NCI-H748 (cell line): ENCODE measurements around the gene PSEN1.
A peak's percentile ranks its signal among the peaks of the same experiment; 100 is the strongest.

Experiments used
- DNase-seq: peaks from one replicate; lab custom pipeline; 2025; ENCODE audit not compliant: unreplicated experiment; lab: John Stamatoyannopoulos, UW

The PSEN1 gene

DNA sequence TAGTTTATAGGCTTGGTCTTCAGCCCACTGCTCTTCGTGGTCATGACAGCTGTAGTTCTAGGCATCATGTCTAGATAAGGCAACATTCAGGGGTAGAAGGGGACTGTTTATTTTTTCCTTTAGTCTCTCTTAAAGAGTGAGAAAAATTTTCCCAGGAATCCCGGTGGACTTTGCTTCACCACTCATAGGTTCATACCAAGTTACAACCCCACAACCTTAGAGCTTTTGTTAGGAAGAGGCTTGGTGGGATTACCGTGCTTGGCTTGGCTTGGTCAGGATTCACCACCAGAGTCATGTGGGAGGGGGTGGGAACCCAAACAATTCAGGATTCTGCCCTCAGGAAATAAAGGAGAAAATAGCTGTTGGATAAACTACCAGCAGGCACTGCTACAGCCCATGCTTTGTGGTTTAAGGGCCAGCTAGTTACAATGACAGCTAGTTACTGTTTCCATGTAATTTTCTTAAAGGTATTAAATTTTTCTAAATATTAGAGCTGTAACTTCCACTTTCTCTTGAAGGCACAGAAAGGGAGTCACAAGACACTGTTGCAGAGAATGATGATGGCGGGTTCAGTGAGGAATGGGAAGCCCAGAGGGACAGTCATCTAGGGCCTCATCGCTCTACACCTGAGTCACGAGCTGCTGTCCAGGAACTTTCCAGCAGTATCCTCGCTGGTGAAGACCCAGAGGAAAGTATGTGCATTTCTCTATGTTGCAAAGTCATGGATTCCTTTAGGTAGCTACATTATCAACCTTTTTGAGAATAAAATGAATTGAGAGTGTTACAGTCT, 75.1 kb downstream of the PSEN1 start:
- DNase-seq, result no peak

DNA sequence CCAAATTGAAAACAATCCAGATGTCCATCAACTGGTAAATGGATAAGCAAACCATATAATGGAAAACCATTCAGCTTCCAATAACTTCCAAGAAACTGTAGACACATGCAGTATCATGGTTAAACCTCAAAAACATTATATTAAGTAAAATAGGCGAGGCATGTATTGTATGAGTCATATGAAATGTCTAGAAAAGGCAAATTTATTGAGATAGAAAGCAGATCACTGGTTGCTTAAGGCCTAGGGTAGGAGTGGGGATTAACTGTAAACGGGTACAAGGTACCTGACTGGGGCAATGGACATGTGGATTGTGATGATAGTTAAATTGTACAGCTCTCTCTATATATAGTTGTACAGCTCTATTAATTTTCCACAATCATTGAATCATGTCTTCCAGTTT, 79.7 kb downstream of the PSEN1 start:
- no peak for DNase-seq

DNA sequence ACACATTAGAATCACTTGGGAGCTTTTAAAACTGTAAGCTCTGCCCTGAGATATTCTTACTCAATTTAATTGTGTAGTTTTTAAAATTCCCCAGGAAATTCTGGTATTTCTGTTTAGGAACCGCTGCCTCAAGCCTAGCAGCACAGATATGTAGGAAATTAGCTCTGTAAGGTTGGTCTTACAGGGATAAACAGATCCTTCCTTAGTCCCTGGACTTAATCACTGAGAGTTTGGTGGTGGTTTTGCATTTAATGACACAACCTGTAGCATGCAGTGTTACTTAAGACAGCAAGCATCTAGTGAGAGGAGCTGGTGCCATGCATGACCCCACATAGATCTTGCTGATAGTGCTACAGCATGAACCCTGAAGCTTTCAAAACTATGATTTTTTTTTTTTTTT, 81.1 kb downstream of the PSEN1 start:
- DNase-seq, result no peak

DNA sequence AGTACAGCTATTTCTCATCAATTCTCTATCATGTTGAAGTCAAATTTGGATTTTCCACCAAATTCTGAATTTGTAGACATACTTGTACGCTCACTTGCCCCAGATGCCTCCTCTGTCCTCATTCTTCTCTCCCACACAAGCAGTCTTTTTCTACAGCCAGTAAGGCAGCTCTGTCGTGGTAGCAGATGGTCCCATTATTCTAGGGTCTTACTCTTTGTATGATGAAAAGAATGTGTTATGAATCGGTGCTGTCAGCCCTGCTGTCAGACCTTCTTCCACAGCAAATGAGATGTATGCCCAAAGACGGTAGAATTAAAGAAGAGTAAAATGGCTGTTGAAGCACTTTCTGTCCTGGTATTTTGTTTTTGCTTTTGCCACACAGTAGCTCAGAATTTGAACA, 83.8 kb downstream of the PSEN1 start:
- no peak for DNase-seq

DNA sequence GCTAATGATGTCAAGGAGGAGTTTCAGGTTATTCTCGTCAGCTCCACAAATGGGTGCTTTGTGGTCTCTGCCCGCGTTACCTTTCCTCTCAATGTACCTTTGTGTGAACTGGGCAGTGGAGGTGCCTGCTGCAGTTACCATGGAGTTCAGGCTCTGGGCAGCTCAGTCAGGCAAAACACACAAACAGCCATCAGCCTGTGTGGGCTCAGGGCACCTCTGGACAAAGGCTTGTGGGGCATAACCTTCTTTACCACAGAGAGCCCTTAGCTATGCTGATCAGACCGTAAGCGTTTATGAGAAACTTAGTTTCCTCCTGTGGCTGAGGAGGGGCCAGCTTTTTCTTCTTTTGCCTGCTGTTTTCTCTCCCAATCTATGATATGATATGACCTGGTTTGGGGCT, 84.3 kb downstream of the PSEN1 start:
- DNase-seq, result no peak

DNA sequence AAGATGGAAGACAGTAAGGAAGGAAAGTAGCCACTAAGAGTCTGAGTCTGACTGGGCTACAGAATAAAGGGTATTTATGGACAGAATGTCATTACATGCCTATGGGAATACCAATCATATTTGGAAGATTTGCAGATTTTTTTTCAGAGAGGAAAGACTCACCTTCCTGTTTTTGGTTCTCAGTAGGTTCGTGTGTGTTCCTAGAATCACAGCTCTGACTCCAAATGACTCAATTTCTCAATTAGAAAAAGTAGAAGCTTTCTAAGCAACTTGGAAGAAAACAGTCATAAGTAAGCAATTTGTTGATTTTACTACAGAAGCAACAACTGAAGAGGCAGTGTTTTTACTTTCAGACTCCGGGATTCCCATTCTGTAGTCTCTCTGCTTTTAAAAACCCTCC, 85.6 kb downstream of the PSEN1 start:
- no peak for DNase-seq

DNA sequence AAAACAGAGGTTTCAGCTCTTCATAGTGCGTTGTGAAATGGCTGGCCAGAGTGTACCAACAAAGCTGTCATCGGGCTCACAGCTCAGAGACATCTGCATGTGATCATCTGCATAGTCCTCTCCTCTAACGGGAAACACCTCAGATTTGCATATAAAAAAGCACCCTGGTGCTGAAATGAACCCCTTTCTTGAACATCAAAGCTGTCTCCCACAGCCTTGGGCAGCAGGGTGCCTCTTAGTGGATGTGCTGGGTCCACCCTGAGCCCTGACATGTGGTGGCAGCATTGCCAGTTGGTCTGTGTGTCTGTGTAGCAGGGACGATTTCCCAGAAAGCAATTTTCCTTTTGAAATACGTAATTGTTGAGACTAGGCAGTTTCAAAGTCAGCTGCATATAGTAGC, 86.7 kb downstream of the PSEN1 start:
- DNase-seq, result no peak

DNA sequence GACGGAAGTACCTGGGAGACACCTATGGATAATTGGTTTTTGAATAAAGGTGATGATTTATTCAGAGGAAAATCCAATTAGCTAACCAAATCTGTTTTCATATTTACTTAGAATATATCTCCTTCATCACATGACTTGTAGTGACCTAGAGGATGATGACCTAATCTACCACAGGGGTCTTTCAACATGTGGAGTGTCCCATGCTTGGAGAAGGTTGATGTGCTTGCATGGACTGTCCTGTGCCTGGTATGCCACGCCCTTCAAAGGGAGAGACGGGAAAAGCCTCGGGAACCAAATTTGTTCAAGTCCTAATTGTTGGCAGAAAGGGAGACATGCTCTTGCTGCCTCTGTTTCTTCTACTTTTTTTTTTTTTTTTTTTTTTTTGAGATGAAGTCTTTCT, 89.2 kb downstream of the PSEN1 start:
- no peak for DNase-seq

DNA sequence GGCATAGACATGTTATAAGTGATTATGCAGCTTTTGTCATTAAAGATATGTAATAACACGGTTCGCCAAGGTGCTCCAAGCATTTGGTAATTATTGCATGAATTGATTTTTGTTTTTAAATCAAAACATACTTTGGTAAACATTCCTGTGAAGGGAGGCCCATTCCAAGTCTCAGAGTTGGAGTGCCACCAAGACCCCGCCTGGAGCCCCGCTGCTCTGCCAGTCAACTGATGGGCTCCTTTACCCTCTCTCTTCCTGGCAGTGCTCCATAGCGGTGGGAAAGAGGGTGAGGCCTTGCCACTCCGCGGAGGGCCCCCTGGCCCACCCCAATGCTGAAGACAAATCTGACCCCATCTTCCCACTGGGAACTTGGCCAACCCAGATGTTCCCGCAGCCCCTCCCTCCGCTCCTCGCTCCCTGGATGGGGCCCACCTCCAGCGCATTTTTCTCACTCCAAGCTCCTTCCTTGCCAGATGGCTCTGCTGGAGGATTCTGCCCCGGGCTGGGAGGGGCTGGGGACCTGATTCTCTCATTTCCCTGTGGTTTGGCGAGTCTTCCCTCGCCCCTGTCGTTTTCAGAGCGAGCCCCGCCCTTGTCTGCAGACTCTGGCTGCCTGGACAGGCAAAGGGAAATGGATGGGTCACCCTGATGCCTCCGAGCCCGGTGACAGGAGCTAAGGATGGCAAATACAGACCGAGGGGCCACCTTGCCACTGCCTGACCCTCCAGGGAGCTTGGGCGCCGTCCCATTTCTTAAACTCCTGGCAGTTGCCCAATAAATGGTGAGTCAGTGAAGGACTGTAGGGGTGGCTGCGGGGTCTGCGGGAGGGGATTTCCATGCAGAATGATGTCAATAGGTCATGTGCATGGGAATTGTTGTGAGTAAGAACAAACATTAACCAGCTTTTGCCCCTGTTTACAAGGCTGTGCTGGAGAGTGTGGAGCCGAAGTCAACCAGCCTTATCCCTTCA, 91.8 kb downstream of the PSEN1 start:
- no peak for DNase-seq

DNA sequence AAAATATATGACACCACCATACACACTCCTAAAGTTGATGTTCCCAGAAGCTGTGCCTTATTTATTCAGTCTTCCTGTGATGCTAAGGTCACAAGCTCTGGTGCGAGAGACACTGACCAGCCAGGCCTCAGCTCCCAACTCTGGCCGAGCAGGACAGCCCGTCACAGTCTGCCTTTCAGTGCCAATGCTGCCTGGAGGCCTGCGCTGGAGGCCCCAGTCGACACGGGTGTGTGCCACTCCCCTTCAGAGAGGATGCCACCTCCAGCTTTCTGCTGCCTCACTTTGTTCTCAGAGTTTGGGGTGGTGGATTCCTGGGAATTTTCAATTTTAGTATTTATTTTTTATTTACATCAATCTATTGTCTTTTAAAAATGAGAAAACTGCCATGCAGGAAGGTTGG, 93.7 kb downstream of the PSEN1 start:
- no peak for DNase-seq

DNA sequence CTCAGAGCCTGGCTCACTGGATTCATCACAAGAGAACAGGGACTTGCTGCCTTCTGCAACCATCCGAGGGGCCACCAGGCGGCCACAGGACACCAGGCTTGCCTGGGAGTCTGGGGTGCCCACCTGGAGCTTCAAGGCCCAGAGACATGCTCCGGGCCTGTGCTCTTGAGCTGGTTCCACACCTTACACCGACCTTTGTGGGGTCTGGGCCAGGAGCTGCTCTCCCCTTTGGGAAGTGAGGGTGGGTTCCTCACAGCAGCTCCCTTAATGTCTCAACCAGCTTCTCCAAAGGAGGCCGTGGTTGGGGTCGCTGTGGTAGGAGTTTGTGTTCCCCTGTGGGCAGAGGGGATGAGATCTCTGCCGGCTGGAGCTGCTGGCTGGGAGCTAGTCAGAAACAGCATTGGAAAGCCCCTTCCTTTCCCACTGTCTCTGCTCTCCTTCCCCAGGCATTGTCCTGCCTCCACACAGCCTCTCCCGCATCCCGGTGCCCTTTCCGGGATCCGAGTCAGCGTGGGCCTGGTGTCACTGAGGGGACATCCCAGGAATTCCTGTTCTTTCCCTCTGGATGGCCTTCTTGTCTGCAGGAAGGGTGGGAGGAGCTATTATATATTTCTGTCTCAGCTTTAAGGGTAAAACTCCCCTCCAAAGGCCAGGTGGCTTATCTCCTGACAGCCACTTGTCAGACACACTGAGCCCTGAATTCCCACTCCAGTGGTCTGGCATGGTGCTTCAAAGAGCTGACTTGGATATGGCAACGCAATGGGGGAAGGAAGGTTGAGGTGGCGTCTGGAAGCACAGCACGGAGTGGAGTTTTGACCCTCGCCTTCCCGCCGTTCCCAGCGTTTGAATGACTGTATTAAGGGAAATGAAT, 95.9 kb downstream of the PSEN1 start:
- DNase-seq, result no peak

DNA sequence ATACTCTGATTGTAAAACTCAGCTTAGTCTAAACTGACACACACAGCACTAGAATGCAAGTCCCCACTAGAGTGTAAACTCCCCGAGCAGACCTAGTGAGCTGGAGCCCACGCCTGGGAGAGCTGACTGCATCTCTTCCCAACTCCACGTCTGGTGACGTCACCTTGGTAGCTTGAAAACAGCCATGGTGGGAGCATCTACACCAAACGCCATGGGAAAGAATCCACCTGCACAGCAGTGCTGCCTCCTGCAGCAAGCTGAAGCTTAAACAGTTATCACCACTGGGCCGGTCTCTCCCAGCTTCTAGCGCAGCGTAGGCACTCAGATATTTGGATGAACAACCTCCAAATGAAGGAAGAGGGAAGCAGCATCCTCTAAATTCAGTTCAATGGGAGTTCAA, 96.7 kb downstream of the PSEN1 start:
- no peak for DNase-seq

DNA sequence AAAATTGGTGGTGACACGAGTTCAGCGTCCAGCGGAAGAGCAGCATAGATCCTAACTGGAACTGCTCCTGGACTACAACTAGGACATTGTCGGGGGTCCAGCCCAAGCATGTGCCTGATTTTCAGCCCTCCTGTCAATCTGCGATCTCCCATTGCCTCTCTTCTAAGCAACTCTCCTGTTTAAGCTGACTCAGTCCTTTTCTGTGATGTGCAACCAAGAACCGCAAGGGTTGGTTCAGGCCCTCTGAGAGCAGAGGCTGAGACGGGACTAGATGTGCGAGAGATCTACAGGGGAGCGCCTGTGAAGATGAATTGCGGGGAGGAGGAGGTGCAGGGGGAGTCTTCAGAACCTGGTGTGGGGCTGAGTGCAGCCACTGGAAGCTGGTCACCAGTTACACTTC, 97.3 kb downstream of the PSEN1 start:
- DNase-seq, result no peak

DNA sequence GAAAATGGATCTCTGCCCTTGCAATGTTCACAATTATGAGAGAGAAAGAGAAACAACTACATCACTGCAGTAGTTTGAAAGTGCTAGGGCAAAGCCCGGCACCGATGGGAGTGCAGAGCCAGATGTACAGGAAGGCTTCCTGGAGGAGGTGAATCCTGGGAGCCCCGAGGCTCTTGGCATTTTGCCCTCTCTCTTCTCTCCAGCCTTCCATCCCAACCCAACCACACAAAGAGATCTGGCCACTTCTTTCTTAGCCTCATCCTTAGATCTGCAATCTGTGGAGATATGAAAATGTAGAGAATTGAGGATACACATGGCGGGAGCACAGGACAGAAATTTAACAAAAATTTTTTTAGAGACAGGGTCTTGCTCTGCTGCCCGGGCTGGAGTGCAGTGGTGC, 97.7 kb downstream of the PSEN1 start:
- DNase-seq, result no peak

DNA sequence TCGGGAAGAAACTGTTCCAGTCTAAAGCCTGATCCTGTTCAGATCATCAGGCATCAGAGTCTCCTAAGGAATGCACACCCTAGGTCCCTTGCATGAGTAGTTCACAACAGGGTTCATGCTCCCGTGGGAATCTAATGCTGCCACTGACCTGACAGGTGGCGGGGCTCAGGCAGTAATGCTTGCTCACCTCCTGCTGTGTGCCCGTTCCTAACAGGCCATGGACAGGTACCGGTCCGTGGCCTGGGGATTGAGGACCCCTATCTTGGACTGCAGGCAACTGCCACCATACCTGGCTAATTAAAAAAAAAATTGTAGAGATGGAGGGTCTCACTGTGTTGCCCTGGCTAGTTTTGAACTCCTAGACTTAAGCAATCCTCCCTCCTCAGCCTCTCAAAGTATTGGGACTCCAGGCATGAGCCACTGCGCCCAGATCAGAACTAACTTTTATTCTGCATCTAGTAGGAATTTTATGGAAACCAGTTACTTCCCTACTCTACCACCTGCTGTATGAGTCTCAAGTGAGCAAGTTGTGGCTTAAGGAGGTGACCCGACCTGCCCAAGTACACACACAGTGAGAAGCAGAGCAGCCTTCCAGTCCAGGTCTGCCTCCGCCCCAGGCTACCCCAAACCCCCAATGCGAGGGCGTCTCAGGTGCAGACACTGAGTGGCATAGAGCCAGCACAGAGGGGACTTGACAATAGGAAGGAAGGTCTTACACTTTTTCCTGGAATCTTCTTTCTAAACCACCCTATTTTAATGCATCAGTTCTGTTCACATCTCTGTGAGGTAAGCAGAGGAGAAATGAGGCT, 98.5 kb downstream of the PSEN1 start:
- no peak for DNase-seq

DNA sequence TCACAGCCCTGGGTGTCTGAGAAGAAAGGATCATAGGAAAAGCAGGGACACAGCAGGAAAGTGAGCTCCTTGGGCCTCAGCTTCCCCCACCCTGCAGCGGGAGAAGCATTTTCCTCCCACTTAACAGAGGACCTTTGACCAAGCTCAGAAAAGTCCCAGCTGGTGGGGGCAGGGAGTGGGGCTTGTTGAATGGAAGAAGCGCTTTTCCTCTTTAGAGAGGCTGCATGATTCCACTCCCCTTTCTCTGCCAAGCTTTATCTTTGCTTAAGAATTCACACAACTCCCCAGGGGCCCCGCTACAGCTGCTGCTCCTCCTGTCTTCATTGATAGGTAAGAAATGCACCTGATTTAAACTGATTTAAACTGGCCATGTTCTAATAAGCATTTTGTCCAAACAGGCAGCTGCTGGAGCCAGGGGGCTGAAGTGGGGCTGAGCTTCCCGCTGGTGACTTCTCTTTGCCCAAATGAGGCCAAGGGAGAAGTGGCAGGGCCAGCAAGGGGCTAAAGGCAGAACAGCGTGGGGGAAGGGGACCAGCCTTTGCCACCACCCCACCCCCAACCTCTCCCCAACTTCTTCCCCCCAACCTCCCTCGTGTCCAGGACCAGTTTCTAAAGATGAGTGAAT, 99.3 kb downstream of the PSEN1 start:
- DNase-seq, result no peak

DNA sequence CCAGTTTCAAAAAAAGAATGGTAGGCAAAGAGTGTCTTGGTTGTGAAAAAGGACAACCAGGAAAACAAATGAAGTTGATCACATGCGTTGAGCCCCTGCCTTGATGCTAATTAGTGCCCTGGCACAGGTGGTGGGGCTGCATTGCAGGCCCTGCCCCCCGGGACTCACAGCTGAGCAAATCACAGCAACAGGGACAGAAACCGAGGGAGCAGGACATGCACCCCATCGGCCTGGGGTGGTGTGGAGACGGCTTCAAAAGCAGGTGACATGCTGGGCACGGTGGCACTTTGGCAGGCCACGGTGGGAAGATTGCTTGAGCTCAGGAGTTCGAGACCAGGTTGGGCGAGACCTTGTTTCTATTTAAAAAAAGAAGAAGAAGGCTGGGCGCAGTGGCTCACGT, 99.8 kb downstream of the PSEN1 start:
- no peak for DNase-seq

DNA sequence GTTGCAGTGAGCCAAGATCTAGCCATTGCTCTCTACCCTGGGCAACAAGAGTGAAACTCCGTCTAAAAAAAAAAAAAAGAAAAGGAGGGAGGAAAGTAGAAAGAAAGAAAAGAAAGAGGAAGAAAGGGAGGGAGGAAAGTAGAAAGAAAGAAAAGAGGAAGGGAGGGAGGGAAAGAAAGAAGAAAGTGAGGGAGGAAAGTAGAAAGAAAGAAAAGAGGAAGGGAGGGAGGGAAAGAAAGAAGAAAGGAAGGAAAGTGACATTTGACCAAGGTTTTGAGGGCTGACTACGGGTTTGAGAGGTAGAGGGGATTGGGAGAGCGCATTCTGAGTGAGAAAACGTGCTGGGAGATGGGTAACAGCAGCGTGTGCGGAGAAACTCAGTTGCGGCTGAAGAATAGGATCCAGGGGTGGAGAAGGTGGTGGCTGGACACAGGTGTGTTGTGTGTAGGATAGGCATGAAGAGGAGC, 100.5 kb downstream of the PSEN1 start:
- no peak for DNase-seq

DNA sequence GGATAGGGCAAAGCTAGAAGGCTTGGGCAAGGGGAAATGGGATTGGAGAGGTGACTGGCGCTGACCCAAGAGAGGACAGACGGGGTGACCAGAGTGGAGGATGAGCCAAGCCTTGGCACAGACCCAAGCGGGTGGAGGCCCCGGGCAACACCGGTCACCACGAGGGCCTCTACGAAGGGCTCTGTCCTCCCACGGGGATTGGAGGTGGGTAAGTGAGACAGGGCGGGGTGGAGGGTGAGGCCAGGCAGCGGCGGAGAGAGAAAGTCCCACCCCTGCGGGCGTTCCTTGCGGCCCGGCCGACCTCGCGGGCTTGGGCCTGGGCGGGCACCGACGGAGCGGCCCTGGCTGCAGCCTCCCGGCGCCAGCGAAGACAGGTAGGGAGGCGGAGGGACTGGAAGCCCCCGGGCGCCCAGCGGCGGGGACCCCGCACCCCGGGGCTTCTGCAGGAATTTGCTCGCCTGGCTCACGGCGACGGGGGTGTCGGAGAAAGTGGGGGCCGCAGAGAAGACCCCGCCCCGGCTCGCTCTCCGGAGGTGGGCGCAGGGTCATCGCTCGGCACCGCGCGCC, 101.0 kb downstream of the PSEN1 start, which contains the start of gene PAPLN:
TSS of gene PAPLN (plus strand) at position 288 of the 567 bp plus-strand sequence. CDS start 2,273 bp downstream, outside the sequence.
- peak; percentile 51 for DNase-seq
